Measurements from ENCODE around the gene PRKCB. TPM values are rescaled to one million over a fixed set of nuclear protein-coding genes. Genes with fewer than 3 reads are reported as not detected.

PRKCB gene
- total RNA-seq, 1 experiment from 2014 or later, result 2.0 TPM

- DNase-seq (ENCODE audit: extremely low read depth, low read depth), result no peak
Measured at GRCh38 chr16:24116989-24117388, 281.2 kb downstream of the PRKCB start.

GRCh38 chr16:24117680-24118079 lies 281.9 kb downstream of the PRKCB start:
- DNase-seq (ENCODE audit: extremely low read depth, low read depth), result no peak

- no peak for DNase-seq (ENCODE audit: extremely low read depth, low read depth)
Measured at GRCh38 chr16:24118126-24118821, 282.5 kb downstream of the PRKCB start.

- DNase-seq (ENCODE audit: extremely low read depth, low read depth), result no peak
Measured at GRCh38 chr16:24119807-24120206, 284.0 kb downstream of the PRKCB start.

GRCh38 chr16:24123275-24123674 lies 287.5 kb downstream of the PRKCB start:
- DNase-seq (ENCODE audit: extremely low read depth, low read depth), result no peak

GRCh38 chr16:24124291-24124690 lies 288.5 kb downstream of the PRKCB start:
- no peak for DNase-seq (ENCODE audit: extremely low read depth, low read depth)

GRCh38 chr16:24125214-24125613 lies 289.4 kb downstream of the PRKCB start:
- no peak for DNase-seq (ENCODE audit: extremely low read depth, low read depth)

GRCh38 chr16:24129412-24129918 lies 293.7 kb downstream of the PRKCB start:
- DNase-seq (ENCODE audit: extremely low read depth, low read depth), result no peak

GRCh38 chr16:24130494-24131085 lies 294.8 kb downstream of the PRKCB start:
- DNase-seq (ENCODE audit: extremely low read depth, low read depth), result no peak

- DNase-seq (ENCODE audit: extremely low read depth, low read depth), result no peak
Measured at GRCh38 chr16:24131294-24131693, 295.5 kb downstream of the PRKCB start.

GRCh38 chr16:24132048-24132796 lies 296.4 kb downstream of the PRKCB start:
- no peak for DNase-seq (ENCODE audit: extremely low read depth, low read depth)

GRCh38 chr16:24132797-24133155 lies 297.0 kb downstream of the PRKCB start:
- no peak for DNase-seq (ENCODE audit: extremely low read depth, low read depth)

- no peak for DNase-seq (ENCODE audit: extremely low read depth, low read depth)
Measured at GRCh38 chr16:24135624-24136565, 300.1 kb downstream of the PRKCB start.

GRCh38 chr16:24138024-24138423 lies 302.2 kb downstream of the PRKCB start:
- no peak for DNase-seq (ENCODE audit: extremely low read depth, low read depth)

- DNase-seq (ENCODE audit: extremely low read depth, low read depth), result no peak
Measured at GRCh38 chr16:24138575-24138974, 302.8 kb downstream of the PRKCB start.

- DNase-seq (ENCODE audit: extremely low read depth, low read depth), result no peak
Measured at GRCh38 chr16:24139282-24139681, 303.5 kb downstream of the PRKCB start.

GRCh38 chr16:24140730-24141129 lies 304.9 kb downstream of the PRKCB start:
- DNase-seq (ENCODE audit: extremely low read depth, low read depth), result no peak

GRCh38 chr16:24141466-24141865 lies 305.7 kb downstream of the PRKCB start:
- no peak for DNase-seq (ENCODE audit: extremely low read depth, low read depth)

GRCh38 chr16:24141917-24142316 lies 306.1 kb downstream of the PRKCB start:
- no peak for DNase-seq (ENCODE audit: extremely low read depth, low read depth)

- no peak for DNase-seq (ENCODE audit: extremely low read depth, low read depth)
Measured at GRCh38 chr16:24145927-24146326, 310.1 kb downstream of the PRKCB start.

GRCh38 chr16:24146518-24146917 lies 310.7 kb downstream of the PRKCB start:
- DNase-seq (ENCODE audit: extremely low read depth, low read depth), result peak; percentile 53
